ENCODE data around the gene PHC2. TPM values are rescaled to one million over a fixed set of nuclear protein-coding genes. Genes with fewer than 3 reads are reported as not detected.

Gene PHC2
- total RNA-seq, 1 experiment from 2014 or later: 176 TPM

GRCh38 chr1:33326785-33327184 is 104.1 kb downstream of the PHC2 start:
- ChIA-PET CTCF (no interaction called here), RAD21 (ENCODE audit: low non-redundant PET in 1 of 2, low total read pairs in 2 of 2, uncharacterized antibody in 2 of 2, unreplicated experiment in 2 of 2) (no interaction called here), POLR2A (no interaction called here)
- H3K9me3 ChIP-seq (ENCODE audit: control insufficient read depth in 1 of 2, insufficient read depth in 1 of 2, low read depth in 1 of 2, low read length in 2 of 2): no peaks in the 10 kb centered on the region
- no peak overlapping the region for H3K4me2 ChIP-seq (ENCODE audit: low read length)
- intact Hi-C loops (cut with micrococcal nuclease): no loop called here
- H3K4me3 ChIP-seq (replicated peaks in 1 of 2; ENCODE audit: low read depth in 1 of 2, low read length in 2 of 2): no peak overlapping the region
- H3K9ac ChIP-seq (ENCODE audit: low read length): no peak overlapping the region
- no peaks in the 10 kb centered on the region for H4K20me1 ChIP-seq (ENCODE audit: insufficient read depth)
- no peak for ATAC-seq
- H2AFZ ChIP-seq (ENCODE audit: low read depth, low read length, poor library complexity, severe bottlenecking): no peak overlapping the region
- no peak overlapping the region for H3K27ac ChIP-seq (ENCODE audit: low read depth, low read length)
- TF ChIP-seq SP1 (IDR thresholded peaks at IDR 0.05; ENCODE audit: low read depth) (no peak), POLR2AphosphoS5 (IDR thresholded peaks at IDR 0.05; ENCODE audit: low read depth, low read length) (peak; percentile 19; the same call in 1 of the 2 replicates)
- H3K36me3 ChIP-seq (ENCODE audit: control insufficient read depth in 1 of 2, insufficient read depth in 2 of 2, low read length in 2 of 2): peaks cover 83 to 84% of the 10 kb centered on the region in 2 experiments
- no peaks in the 10 kb centered on the region for H3K4me1 ChIP-seq (ENCODE audit: control insufficient read depth in 1 of 2, insufficient read depth in 2 of 2, low read length in 2 of 2)
- no peaks in the 10 kb centered on the region for H3K9me2 ChIP-seq (ENCODE audit: insufficient read depth)
- no peak for DNase-seq (ENCODE audit: low read depth, low spot score)
- no peaks in the 10 kb centered on the region for H3K27me3 ChIP-seq (ENCODE audit: insufficient read depth, low read length)
- BruUV-seq (replicated peaks): no TSS peak
- H3K79me2 ChIP-seq (ENCODE audit: insufficient read depth, low read length): peaks cover 10% of the 10 kb centered on the region; the same call in 1 of the 2 replicates

- Histone ChIP-seq H3K4me1 (ENCODE audit: control insufficient read depth in 1 of 2, insufficient read depth in 2 of 2, low read length in 2 of 2) (no peaks in the 10 kb centered on the region), H3K27me3 (ENCODE audit: insufficient read depth, low read length) (no peaks in the 10 kb centered on the region), H4K20me1 (ENCODE audit: insufficient read depth) (no peaks in the 10 kb centered on the region), H2AFZ (ENCODE audit: low read depth, low read length, poor library complexity, severe bottlenecking) (no peak overlapping the region), H3K27ac (ENCODE audit: low read depth, low read length) (no peak overlapping the region), H3K36me3 (ENCODE audit: control insufficient read depth in 1 of 2, insufficient read depth in 2 of 2, low read length in 2 of 2) (peaks cover 66% of the 10 kb centered on the region in 2 experiments), H3K9me2 (ENCODE audit: insufficient read depth) (no peaks in the 10 kb centered on the region), H3K79me2 (ENCODE audit: insufficient read depth, low read length) (no peaks in the 10 kb centered on the region; the same call in 1 of the 2 replicates), H3K4me3 (replicated peaks in 1 of 2; ENCODE audit: low read depth in 1 of 2, low read length in 2 of 2) (no peak overlapping the region), H3K4me2 (ENCODE audit: low read length) (no peak overlapping the region), H3K9ac (ENCODE audit: low read length) (no peak overlapping the region), H3K9me3 (ENCODE audit: control insufficient read depth in 1 of 2, insufficient read depth in 1 of 2, low read depth in 1 of 2, low read length in 2 of 2) (no peaks in the 10 kb centered on the region)
- intact Hi-C loops (cut with micrococcal nuclease): no loop called here
- ATAC-seq (no peak), DNase-seq (ENCODE audit: low read depth, low spot score) (no peak)
- POLR2A ChIA-PET: no interaction called here
- no peak for TF ChIP-seq SRF (IDR thresholded peaks at IDR 0.05; ENCODE audit: low read depth)
- TF ChIP-seq ZFX (IDR thresholded peaks at IDR 0.05): no peak
- TF ChIP-seq FOSL1 (IDR thresholded peaks at IDR 0.05; ENCODE audit: low read depth): no peak
- TF ChIP-seq POLR2AphosphoS5 (IDR thresholded peaks at IDR 0.05; ENCODE audit: low read depth, low read length): 0 out of 2 replicates have a peak, but pooled peaks have one; percentile 3
- no peak for TF ChIP-seq EZH2phosphoT487 (IDR thresholded peaks at IDR 0.05; ENCODE audit: borderline replicate concordance)
- TF ChIP-seq SP1 (IDR thresholded peaks at IDR 0.05; ENCODE audit: low read depth): no peak
- no peak for TF ChIP-seq CBX3 (IDR thresholded peaks at IDR 0.05; ENCODE audit: low read depth)
- CTCF ChIA-PET: no interaction called here
- no TSS peak for BruUV-seq (replicated peaks)
- RAD21 ChIA-PET (ENCODE audit: low non-redundant PET in 1 of 2, low total read pairs in 2 of 2, uncharacterized antibody in 2 of 2, unreplicated experiment in 2 of 2): no interaction called here
Observed at GRCh38 chr1:33324677-33325575, 106.0 kb downstream of the PHC2 start.

Data from HCT116 (cell line).